SU-DHL-6 (cell line): Measurements from ENCODE around the gene CHST5.

Source experiments
- CTCF ChIP-seq: fragments of 200-600 bp; sonication (generic); IDR thresholded peaks from one replicate; pipeline ENCODE4 v1.5.1; 2017; ENCODE audit warnings: antibody characterized with exemption, mild to moderate bottlenecking, low read length, moderate library complexity; ENCODE audit not compliant: insufficient read depth, poor library complexity, severe bottlenecking
- EZH2phosphoT487 ChIP-seq: fragments of 200-600 bp; sonication (generic), shearing (Covaris generic); conservative IDR thresholded peaks from 2 replicates; pipeline ENCODE4 v1.6.1; 2018; ENCODE audit warnings: mild to moderate bottlenecking, antibody characterized with exemption, low read length, moderate library complexity, mixed read lengths

GRCh38 chr16:75555213-75555706, 19.4 kb upstream of the CHST5 start:
- TF ChIP-seq CTCF (no peak), EZH2phosphoT487 (no peak)
